Measurements from ENCODE around the gene LAMTOR4. TPM values are rescaled to one million over a fixed set of nuclear protein-coding genes. Genes with fewer than 3 reads are reported as not detected.

The LAMTOR4 gene
- total RNA-seq: 100 to 1,000 TPM in 3 of 4 donors, 10 to 100 TPM in 1; 97.6 to 141 (median 127) TPM

- ATAC-seq (peak; percentile 100), DNase-seq (peak; percentile 99 to 100)
- peak within 1 kb of the TSS; percentile 85 to 93 (median 90) for H3K27ac ChIP-seq
- no peaks in the 10 kb centered on the region for H3K9me3 ChIP-seq
- in situ Hi-C loops (cut with MboI; ENCODE audit: low sequenced_read_pairs in 4 of 4): loop anchor here in 1 of 4 donors (25.0 kb wide), 1 partner anchor 189 kb away; no protein-coding TSS in a partner anchor
- intact Hi-C loops (cut with DNase I; ENCODE audit: low total_unique reads): loop anchor here (1.0 kb wide), 2 partner anchors 29 to 47 kb away; partner anchors contain the start of genes AP4M1, CNPY4, MCM7 and TAF6
- H3K27me3 ChIP-seq: no peaks in the 10 kb centered on the region
- H3K4me3 ChIP-seq: peak within 1 kb of the TSS; percentile 81 to 97 (median 96)
- TF ChIP-seq CTCF (IDR thresholded peaks at IDR 0.05 in 4 of 5, conservative IDR thresholded peaks at IDR 0.05 in 1 of 5) (peak in 1 of 5 experiments; percentile 32), POLR2A (IDR thresholded peaks at IDR 0.05) (peak; percentile 65 to 88)
- peaks cover 0 to 12% of the 10 kb centered on the region in 2 donors for H3K36me3 ChIP-seq
- peaks cover 10% of the 10 kb centered on the region in 2 donors for H3K4me1 ChIP-seq
Observed at GRCh38 chr7:100148559-100149328, at the start of gene LAMTOR4. LAMTOR4 (plus strand) TSS chr7:100148918; CDS start chr7:100148973, 55 bp downstream.

- intact Hi-C loops (cut with DNase I; ENCODE audit: low total_unique reads) (no loop called here), in situ Hi-C loops (cut with MboI; ENCODE audit: low sequenced_read_pairs in 4 of 4) (no loop called here)
- Histone ChIP-seq H3K4me3 (peak overlapping the region; percentile 60 to 97 (median 85)), H3K9me3 (no peaks in the 10 kb centered on the region), H3K27me3 (no peaks in the 10 kb centered on the region), H3K36me3 (peaks cover 0 to 52% of the 10 kb centered on the region in 2 donors), H3K4me1 (peaks cover 13 to 17% of the 10 kb centered on the region in 2 donors), H3K27ac (peak overlapping the region in 2 of 4 donors; percentile 95 to 97)
- no peak for ATAC-seq
- DNase-seq: no peak
- no peak for TF ChIP-seq CTCF (IDR thresholded peaks at IDR 0.05 in 4 of 5, conservative IDR thresholded peaks at IDR 0.05 in 1 of 5)
- TF ChIP-seq POLR2A (IDR thresholded peaks at IDR 0.05): no peak
Observed at GRCh38 chr7:100099452-100099851, 49.3 kb upstream of the LAMTOR4 start.

GRCh38 chr7:100100420-100101015, 48.2 kb upstream of the LAMTOR4 start:
- ATAC-seq: peak; percentile 85 to 91
- H3K36me3 ChIP-seq: peaks cover 0 to 42% of the 10 kb centered on the region in 2 donors
- intact Hi-C loops (cut with DNase I; ENCODE audit: low total_unique reads): loop anchor here (1.0 to 5.0 kb wide), 7 partner anchors 12 to 327 kb away; partner anchors contain the start of genes CNPY4, COPS6, LAMTOR4 and MEPCE

More at GRCh38 chr7:100100420-100101015, 48.2 kb upstream of the LAMTOR4 start:
- peak in 1 of 2 donors; percentile 58 for TF ChIP-seq POLR2A (IDR thresholded peaks at IDR 0.05)
- TF ChIP-seq CTCF (IDR thresholded peaks at IDR 0.05 in 4 of 5, conservative IDR thresholded peaks at IDR 0.05 in 1 of 5): peak in 1 of 5 experiments; percentile 15
- in situ Hi-C loops (cut with MboI; ENCODE audit: low sequenced_read_pairs in 4 of 4): no loop called here
- Histone ChIP-seq H3K4me3 (peak overlapping the region; percentile 60 to 97 (median 85)), H3K4me1 (peaks cover 13 to 17% of the 10 kb centered on the region in 2 donors), H3K9me3 (no peaks in the 10 kb centered on the region), H3K27me3 (no peaks in the 10 kb centered on the region), H3K27ac (peak overlapping the region; percentile 89 to 97 (median 94))
- DNase-seq: peak; percentile 86 to 88
